ENCODE results near the gene SLCO3A1.

SLCO3A1 gene

DNA sequence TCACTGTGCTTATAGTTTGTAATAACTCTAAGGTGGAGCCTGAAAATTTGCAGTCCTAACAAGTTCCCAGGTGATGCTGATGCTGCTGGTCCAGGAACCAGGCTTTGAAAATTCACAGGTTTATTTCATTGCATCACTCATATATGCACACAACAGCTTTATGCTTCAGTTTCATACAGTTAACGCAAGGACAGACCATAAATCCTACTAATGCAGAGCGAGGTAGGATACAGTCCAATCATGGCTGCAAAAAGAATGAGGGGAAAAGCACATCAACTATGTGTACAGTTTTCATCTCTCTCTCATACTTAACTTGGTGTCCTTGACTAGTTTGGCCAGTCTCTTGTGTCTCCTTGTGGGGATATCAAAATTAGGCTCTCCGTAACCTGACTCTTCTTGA lies 135.1 kb downstream of the SLCO3A1 start:
- Histone ChIP-seq H3K9me3 (no peaks in the 10 kb centered on the region), H3K4me1 (ENCODE audit: control insufficient read depth in 1 of 2, insufficient read depth in 1 of 2, low read depth in 1 of 2, low read length in 1 of 2) (peaks cover 17 to 19% of the 10 kb centered on the region in 2 experiments), H3K27ac (no peak overlapping the region), H3K27me3 (no peaks in the 10 kb centered on the region), H3K36me3 (no peaks in the 10 kb centered on the region), H3K4me3 (ENCODE audit: low read depth in 1 of 2, low read length in 1 of 2) (no peak overlapping the region)
- TF ChIP-seq, protein P1, sequence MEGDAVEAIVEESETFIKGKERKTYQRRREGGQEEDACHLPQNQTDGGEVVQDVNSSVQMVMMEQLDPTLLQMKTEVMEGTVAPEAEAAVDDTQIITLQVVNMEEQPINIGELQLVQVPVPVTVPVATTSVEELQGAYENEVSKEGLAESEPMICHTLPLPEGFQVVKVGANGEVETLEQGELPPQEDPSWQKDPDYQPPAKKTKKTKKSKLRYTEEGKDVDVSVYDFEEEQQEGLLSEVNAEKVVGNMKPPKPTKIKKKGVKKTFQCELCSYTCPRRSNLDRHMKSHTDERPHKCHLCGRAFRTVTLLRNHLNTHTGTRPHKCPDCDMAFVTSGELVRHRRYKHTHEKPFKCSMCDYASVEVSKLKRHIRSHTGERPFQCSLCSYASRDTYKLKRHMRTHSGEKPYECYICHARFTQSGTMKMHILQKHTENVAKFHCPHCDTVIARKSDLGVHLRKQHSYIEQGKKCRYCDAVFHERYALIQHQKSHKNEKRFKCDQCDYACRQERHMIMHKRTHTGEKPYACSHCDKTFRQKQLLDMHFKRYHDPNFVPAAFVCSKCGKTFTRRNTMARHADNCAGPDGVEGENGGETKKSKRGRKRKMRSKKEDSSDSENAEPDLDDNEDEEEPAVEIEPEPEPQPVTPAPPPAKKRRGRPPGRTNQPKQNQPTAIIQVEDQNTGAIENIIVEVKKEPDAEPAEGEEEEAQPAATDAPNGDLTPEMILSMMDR (IDR thresholded peaks at IDR 0.05) = no peak

DNA sequence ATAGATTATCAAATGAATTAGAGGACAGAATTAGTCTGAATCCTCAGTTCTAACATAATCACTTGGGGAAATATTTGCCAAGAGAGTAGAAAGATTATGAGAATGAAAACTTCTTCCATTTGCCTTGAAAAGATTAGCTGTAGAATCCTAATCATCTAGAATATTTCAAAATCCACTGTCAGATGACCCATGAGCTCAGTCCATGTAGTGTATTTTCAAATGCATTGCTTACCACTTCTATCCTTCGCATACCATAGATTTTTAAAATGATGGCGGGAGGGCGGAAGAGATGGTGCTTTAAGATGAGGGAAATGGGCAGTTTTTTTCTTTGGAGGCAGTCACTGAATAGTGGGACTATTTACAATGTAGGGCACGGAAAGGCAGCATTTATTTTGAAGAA lies 136.3 kb downstream of the SLCO3A1 start:
- Histone ChIP-seq H3K27ac (no peak overlapping the region), H3K36me3 (no peaks in the 10 kb centered on the region), H3K9me3 (no peaks in the 10 kb centered on the region), H3K27me3 (no peaks in the 10 kb centered on the region), H3K4me3 (ENCODE audit: low read depth in 1 of 2, low read length in 1 of 2) (no peak overlapping the region), H3K4me1 (ENCODE audit: control insufficient read depth in 1 of 2, insufficient read depth in 1 of 2, low read depth in 1 of 2, low read length in 1 of 2) (peaks cover 19 to 21% of the 10 kb centered on the region in 2 experiments)
- TF ChIP-seq, protein P1 (IDR thresholded peaks at IDR 0.05) = no peak

DNA sequence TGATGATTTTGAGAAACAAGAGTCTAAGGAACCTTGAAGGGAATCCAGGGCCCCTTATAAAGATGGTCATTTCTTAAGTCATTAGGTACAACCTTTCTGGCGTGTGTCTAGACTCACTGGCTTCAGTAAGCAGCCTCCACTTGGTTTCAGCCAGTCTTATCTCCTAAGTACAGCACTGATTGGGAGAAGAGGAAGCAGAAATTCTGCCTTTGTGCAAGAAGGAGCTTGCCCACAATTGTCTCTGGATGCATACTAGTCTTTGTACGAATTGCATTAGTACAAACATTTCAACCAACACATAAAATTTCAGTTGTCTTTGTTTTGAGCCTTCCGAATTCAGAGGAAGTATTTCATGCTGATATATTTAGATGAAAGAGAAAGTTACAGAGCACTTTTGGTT lies 139.4 kb downstream of the SLCO3A1 start:
- peak overlapping the region; percentile 59 for H3K27ac ChIP-seq
- H3K27me3 ChIP-seq = no peaks in the 10 kb centered on the region
- no peaks in the 10 kb centered on the region for H3K9me3 ChIP-seq
- no peak overlapping the region for H3K4me3 ChIP-seq (ENCODE audit: low read depth in 1 of 2, low read length in 1 of 2)
- no peaks in the 10 kb centered on the region for H3K36me3 ChIP-seq
- TF ChIP-seq, protein P1 (IDR thresholded peaks at IDR 0.05) = no peak
- peaks cover 15 to 18% of the 10 kb centered on the region in 2 experiments for H3K4me1 ChIP-seq (ENCODE audit: control insufficient read depth in 1 of 2, insufficient read depth in 1 of 2, low read depth in 1 of 2, low read length in 1 of 2)

DNA sequence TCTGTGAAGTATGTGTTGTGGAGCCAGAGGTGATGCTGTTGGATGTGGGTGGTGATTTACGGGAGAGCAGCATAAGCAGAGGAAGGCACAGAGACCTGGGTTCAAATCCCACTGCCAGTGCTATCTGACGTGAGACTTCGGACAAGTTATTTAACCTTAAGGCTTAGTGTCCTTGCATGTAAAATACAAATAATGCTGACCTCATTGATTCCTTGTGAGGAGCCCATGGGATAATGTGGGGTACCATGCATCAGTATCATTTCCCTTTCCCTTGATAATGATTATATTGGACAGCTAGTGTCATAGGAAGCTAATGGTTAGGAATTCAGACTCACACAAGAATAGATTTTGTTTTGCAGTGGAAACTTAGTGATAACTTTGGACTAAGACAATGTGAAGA lies 141.6 kb downstream of the SLCO3A1 start:
- no peak overlapping the region for H3K27ac ChIP-seq
- no peaks in the 10 kb centered on the region for H3K27me3 ChIP-seq
- no peaks in the 10 kb centered on the region for H3K9me3 ChIP-seq
- TF ChIP-seq, protein P1 (IDR thresholded peaks at IDR 0.05) = no peak
- H3K36me3 ChIP-seq = no peaks in the 10 kb centered on the region
- H3K4me1 ChIP-seq (ENCODE audit: control insufficient read depth in 1 of 2, insufficient read depth in 1 of 2, low read depth in 1 of 2, low read length in 1 of 2) = peaks cover 13 to 16% of the 10 kb centered on the region in 2 experiments
- H3K4me3 ChIP-seq (ENCODE audit: low read depth in 1 of 2, low read length in 1 of 2) = no peak overlapping the region

DNA sequence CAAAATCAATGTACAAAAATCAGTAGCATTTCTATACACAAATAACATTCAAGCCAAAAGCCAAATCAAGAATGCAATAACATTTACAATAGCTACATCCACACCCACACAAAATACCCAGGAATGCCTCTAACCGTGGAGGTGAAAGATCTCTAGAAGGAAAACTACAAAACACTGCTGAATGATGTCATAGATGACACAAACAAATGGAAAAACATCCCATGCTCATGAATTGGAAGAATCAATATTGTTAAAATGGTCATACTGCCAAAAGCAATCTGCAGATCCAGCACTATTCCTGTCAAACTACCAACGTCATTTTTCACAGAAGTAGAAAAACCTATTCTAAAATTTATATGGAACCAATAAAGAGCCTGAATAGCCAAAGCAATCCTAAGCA lies 143.7 kb downstream of the SLCO3A1 start:
- no peaks in the 10 kb centered on the region for H3K27me3 ChIP-seq
- TF ChIP-seq, protein P1 (IDR thresholded peaks at IDR 0.05) = no peak
- no peaks in the 10 kb centered on the region for H3K36me3 ChIP-seq
- H3K4me3 ChIP-seq (ENCODE audit: low read depth in 1 of 2, low read length in 1 of 2) = no peak overlapping the region
- peaks cover 13 to 16% of the 10 kb centered on the region in 2 experiments for H3K4me1 ChIP-seq (ENCODE audit: control insufficient read depth in 1 of 2, insufficient read depth in 1 of 2, low read depth in 1 of 2, low read length in 1 of 2)
- H3K9me3 ChIP-seq = no peaks in the 10 kb centered on the region
- H3K27ac ChIP-seq = no peak overlapping the region

DNA sequence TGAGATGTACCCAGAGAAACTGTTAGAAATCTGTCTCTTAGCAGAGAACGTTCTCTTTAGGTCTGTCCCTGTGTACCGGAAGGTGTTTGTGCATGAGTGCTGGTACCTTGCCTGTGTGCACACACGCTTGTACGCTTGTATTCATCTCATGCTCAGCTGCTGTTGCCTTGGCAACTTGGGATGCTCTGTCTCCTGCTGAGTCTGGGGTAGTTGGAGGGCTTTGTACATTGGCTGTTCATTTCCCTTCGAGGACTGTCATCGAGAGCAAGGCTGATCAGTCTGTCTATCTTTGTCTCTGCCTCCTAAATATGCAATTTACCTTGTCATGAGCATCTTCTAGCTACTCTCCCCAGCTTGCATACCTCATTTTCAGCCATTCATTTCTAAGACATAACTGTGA lies 147.2 kb downstream of the SLCO3A1 start:
- no peaks in the 10 kb centered on the region for H3K9me3 ChIP-seq
- H3K4me1 ChIP-seq (ENCODE audit: control insufficient read depth in 1 of 2, insufficient read depth in 1 of 2, low read depth in 1 of 2, low read length in 1 of 2) = no peaks in the 10 kb centered on the region
- H3K27me3 ChIP-seq = no peaks in the 10 kb centered on the region
- H3K4me3 ChIP-seq (ENCODE audit: low read depth in 1 of 2, low read length in 1 of 2) = no peak overlapping the region
- no peak overlapping the region for H3K27ac ChIP-seq
- TF ChIP-seq, protein P1 (IDR thresholded peaks at IDR 0.05) = no peak
- no peaks in the 10 kb centered on the region for H3K36me3 ChIP-seq
